Measurements from ENCODE around the gene KHDC1L. TPM values are rescaled to one million over a fixed set of nuclear protein-coding genes. Genes with fewer than 3 reads are reported as not detected.

Gene KHDC1L
- polyA plus RNA-seq, 1 of the 3 experiments (the other 2 are of a cell fraction): 0.16 TPM

DNA sequence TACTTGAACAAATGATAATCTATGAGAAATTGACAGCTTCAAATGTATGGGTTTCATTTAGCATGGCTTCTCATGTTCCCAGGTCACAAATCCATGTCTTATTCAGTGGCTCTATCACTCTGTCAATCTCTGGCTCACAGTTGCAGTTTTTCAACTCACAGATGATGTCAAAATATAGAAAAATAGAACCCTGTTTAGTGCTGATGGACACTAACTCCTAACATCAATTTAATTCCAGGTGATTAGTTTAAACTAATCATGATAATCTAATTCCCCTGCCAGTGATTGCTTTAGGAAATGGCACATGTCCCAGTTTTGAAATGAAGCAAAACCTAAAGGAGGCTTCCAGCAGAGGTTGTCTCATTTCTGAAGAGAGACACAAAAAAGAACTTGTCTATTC lies 24.7 kb upstream of the KHDC1L start:
- H2AFZ ChIP-seq (ENCODE audit: low read depth): no peak overlapping the region
- H4K20me1 ChIP-seq (ENCODE audit: insufficient read depth): no peaks in the 10 kb centered on the region
- POLR2A ChIA-PET: no interaction called here
- no peak for TF ChIP-seq RAD21 (IDR thresholded peaks at IDR 0.05; ENCODE audit: low read length)
- peak in 1 of 2 experiments; percentile 54; a peak in 1 of 4 replicates for TF ChIP-seq EP300 (IDR thresholded peaks at IDR 0.05; ENCODE audit: borderline replicate concordance in 1 of 2, low read depth in 1 of 2, low read length in 1 of 2)
- TF ChIP-seq, protein P1, sequence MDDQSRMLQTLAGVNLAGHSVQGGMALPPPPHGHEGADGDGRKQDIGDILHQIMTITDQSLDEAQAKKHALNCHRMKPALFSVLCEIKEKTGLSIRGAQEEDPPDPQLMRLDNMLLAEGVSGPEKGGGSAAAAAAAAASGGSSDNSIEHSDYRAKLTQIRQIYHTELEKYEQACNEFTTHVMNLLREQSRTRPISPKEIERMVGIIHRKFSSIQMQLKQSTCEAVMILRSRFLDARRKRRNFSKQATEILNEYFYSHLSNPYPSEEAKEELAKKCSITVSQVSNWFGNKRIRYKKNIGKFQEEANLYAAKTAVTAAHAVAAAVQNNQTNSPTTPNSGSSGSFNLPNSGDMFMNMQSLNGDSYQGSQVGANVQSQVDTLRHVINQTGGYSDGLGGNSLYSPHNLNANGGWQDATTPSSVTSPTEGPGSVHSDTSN (IDR thresholded peaks at IDR 0.05): no peak
- no peak for TF ChIP-seq SMC3 (IDR thresholded peaks at IDR 0.05; ENCODE audit: low read depth, low read length)
- TF ChIP-seq MXI1 (IDR thresholded peaks at IDR 0.05; ENCODE audit: low read depth, low read length): no peak
- TF ChIP-seq FOSL2 (IDR thresholded peaks at IDR 0.05; ENCODE audit: borderline replicate concordance, low read depth): no peak
- no peak for TF ChIP-seq FOXJ3 (CRISPR knock-in tag; IDR thresholded peaks at IDR 0.05)
- TF ChIP-seq, protein P2, sequence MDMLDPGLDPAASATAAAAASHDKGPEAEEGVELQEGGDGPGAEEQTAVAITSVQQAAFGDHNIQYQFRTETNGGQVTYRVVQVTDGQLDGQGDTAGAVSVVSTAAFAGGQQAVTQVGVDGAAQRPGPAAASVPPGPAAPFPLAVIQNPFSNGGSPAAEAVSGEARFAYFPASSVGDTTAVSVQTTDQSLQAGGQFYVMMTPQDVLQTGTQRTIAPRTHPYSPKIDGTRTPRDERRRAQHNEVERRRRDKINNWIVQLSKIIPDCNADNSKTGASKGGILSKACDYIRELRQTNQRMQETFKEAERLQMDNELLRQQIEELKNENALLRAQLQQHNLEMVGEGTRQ (IDR thresholded peaks at IDR 0.05; ENCODE audit: borderline replicate concordance, low read depth, low read length): no peak
- TF ChIP-seq YY1 (IDR thresholded peaks at IDR 0.05; ENCODE audit: low read depth): no peak
- TF ChIP-seq, protein P3, sequence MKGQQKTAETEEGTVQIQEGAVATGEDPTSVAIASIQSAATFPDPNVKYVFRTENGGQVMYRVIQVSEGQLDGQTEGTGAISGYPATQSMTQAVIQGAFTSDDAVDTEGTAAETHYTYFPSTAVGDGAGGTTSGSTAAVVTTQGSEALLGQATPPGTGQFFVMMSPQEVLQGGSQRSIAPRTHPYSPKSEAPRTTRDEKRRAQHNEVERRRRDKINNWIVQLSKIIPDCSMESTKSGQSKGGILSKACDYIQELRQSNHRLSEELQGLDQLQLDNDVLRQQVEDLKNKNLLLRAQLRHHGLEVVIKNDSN (IDR thresholded peaks at IDR 0.05; ENCODE audit: borderline replicate concordance, low read depth): no peak
- no peak for TF ChIP-seq GABPA (IDR thresholded peaks at IDR 0.05; ENCODE audit: low read depth)
- TF ChIP-seq, protein P4, sequence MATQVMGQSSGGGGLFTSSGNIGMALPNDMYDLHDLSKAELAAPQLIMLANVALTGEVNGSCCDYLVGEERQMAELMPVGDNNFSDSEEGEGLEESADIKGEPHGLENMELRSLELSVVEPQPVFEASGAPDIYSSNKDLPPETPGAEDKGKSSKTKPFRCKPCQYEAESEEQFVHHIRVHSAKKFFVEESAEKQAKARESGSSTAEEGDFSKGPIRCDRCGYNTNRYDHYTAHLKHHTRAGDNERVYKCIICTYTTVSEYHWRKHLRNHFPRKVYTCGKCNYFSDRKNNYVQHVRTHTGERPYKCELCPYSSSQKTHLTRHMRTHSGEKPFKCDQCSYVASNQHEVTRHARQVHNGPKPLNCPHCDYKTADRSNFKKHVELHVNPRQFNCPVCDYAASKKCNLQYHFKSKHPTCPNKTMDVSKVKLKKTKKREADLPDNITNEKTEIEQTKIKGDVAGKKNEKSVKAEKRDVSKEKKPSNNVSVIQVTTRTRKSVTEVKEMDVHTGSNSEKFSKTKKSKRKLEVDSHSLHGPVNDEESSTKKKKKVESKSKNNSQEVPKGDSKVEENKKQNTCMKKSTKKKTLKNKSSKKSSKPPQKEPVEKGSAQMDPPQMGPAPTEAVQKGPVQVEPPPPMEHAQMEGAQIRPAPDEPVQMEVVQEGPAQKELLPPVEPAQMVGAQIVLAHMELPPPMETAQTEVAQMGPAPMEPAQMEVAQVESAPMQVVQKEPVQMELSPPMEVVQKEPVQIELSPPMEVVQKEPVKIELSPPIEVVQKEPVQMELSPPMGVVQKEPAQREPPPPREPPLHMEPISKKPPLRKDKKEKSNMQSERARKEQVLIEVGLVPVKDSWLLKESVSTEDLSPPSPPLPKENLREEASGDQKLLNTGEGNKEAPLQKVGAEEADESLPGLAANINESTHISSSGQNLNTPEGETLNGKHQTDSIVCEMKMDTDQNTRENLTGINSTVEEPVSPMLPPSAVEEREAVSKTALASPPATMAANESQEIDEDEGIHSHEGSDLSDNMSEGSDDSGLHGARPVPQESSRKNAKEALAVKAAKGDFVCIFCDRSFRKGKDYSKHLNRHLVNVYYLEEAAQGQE (IDR thresholded peaks at IDR 0.05; ENCODE audit: low read depth, low read length): no peak
- no peak for TF ChIP-seq EZH2phosphoT487 (IDR thresholded peaks at IDR 0.05; ENCODE audit: borderline replicate concordance, low read depth)
- TF ChIP-seq, protein P5, sequence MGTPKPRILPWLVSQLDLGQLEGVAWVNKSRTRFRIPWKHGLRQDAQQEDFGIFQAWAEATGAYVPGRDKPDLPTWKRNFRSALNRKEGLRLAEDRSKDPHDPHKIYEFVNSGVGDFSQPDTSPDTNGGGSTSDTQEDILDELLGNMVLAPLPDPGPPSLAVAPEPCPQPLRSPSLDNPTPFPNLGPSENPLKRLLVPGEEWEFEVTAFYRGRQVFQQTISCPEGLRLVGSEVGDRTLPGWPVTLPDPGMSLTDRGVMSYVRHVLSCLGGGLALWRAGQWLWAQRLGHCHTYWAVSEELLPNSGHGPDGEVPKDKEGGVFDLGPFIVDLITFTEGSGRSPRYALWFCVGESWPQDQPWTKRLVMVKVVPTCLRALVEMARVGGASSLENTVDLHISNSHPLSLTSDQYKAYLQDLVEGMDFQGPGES (IDR thresholded peaks at IDR 0.05; ENCODE audit: low read depth, low read length): no peak
- TF ChIP-seq RCOR1 (IDR thresholded peaks at IDR 0.05; ENCODE audit: low read length): peak; percentile 74; the same call in 1 of the 2 replicates
- TF ChIP-seq GATA2 (CRISPR knock-in tag; IDR thresholded peaks at IDR 0.05): peak; percentile 62
- no peak for TF ChIP-seq FOXM1 (IDR thresholded peaks at IDR 0.05; ENCODE audit: low read depth)
- peak; percentile 21 for TF ChIP-seq CHD2 (IDR thresholded peaks at IDR 0.05; ENCODE audit: low read length, partially characterized antibody)
- TF ChIP-seq MEF2A (IDR thresholded peaks at IDR 0.05; ENCODE audit: borderline replicate concordance, low read depth): no peak
- TF ChIP-seq, protein P6, sequence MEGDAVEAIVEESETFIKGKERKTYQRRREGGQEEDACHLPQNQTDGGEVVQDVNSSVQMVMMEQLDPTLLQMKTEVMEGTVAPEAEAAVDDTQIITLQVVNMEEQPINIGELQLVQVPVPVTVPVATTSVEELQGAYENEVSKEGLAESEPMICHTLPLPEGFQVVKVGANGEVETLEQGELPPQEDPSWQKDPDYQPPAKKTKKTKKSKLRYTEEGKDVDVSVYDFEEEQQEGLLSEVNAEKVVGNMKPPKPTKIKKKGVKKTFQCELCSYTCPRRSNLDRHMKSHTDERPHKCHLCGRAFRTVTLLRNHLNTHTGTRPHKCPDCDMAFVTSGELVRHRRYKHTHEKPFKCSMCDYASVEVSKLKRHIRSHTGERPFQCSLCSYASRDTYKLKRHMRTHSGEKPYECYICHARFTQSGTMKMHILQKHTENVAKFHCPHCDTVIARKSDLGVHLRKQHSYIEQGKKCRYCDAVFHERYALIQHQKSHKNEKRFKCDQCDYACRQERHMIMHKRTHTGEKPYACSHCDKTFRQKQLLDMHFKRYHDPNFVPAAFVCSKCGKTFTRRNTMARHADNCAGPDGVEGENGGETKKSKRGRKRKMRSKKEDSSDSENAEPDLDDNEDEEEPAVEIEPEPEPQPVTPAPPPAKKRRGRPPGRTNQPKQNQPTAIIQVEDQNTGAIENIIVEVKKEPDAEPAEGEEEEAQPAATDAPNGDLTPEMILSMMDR (IDR thresholded peaks at IDR 0.05): no peak
- no peak for TF ChIP-seq SIN3A (IDR thresholded peaks at IDR 0.05; ENCODE audit: borderline replicate concordance, low read depth, low read length)
- no peak for TF ChIP-seq JUND (IDR thresholded peaks at IDR 0.05)
- TF ChIP-seq RXRA (IDR thresholded peaks at IDR 0.05; ENCODE audit: borderline replicate concordance, low read depth): no peak
- TF ChIP-seq TAF1 (IDR thresholded peaks at IDR 0.05; ENCODE audit: borderline replicate concordance, low read depth, low read length): no peak
- no peaks in the 10 kb centered on the region for H3K4me1 ChIP-seq (ENCODE audit: control insufficient read depth in 1 of 2, insufficient read depth in 2 of 2, low read depth in 1 of 2, low read length in 1 of 2)
- peak; percentile 21 for DNase-seq
- H3K4me3 ChIP-seq (ENCODE audit: low read depth in 2 of 2, low read length in 1 of 2): no peak overlapping the region
- no peaks in the 10 kb centered on the region for H3F3A ChIP-seq (replicated peaks; ENCODE audit: insufficient read depth)
- no peaks in the 10 kb centered on the region for H3K79me2 ChIP-seq (ENCODE audit: insufficient read depth)
- no peaks in the 10 kb centered on the region for H3K9me3 ChIP-seq
- H3K9ac ChIP-seq: no peak overlapping the region
- no peak overlapping the region for H3K4me2 ChIP-seq
- H3K27me3 ChIP-seq (ENCODE audit: insufficient read depth): no peaks in the 10 kb centered on the region
- no peaks in the 10 kb centered on the region for H3K9me2 ChIP-seq
- CTCF ChIA-PET: interaction anchor here (0.7 kb wide), 1 partner anchor 9 kb away, joined by 3 read pairs; no protein-coding TSS in a partner anchor
- H3K36me3 ChIP-seq (replicated peaks in 1 of 2; ENCODE audit: control insufficient read depth in 1 of 2, insufficient read depth in 2 of 2, low read length in 1 of 2): no peaks in the 10 kb centered on the region
- no peak overlapping the region for H3K27ac ChIP-seq (ENCODE audit: low read depth in 2 of 2, low read length in 1 of 2)
